Measurements from ENCODE around the gene COL26A1. TPM values are rescaled to one million over a fixed set of nuclear protein-coding genes. Genes with fewer than 3 reads are reported as not detected.

The COL26A1 gene
- polyA plus RNA-seq, 1 donor (not counting 4 experiments of a cell fraction or from before 2014, with no cell fraction given): not detected

DNA sequence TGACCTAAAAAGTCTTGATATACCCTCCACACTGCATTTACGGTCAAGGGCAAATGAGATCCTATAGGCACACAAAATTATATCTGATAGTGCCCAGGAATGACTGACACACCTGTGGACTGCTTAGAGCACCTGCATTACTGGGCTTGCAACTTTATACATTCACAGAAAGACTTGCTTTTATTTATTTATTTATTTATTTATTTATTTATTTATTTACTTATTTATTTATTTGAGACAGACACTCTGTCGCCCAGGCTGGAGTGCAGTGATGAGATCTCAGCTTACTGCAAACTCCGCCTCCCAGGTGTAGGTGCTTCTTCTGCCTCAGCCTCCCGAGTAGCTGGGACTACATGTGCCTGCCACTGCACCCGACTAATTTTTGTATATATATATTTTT lies 34.5 kb upstream of the COL26A1 start:
- dilution Hi-C loops (cut with MboI; ENCODE audit: extremely low pct_ligation_motif_present, low sequenced_read_pairs): no loop called here
- Histone ChIP-seq H3K36me3 (ENCODE audit: control insufficient read depth in 2 of 2, extremely low read depth in 1 of 2, insufficient read depth in 2 of 2, low read length in 2 of 2) (no peaks in the 10 kb centered on the region), H3K9ac (ENCODE audit: control insufficient read depth, extremely low read depth, insufficient read depth, low read length) (no peak overlapping the region), H3K27ac (ENCODE audit: control insufficient read depth, insufficient read depth, low read length) (no peak overlapping the region), H3K79me2 (ENCODE audit: control insufficient read depth, insufficient read depth, low read length) (no peaks in the 10 kb centered on the region), H3K4me2 (ENCODE audit: control insufficient read depth, extremely low read depth, insufficient read depth, low read depth, low read length) (no peak overlapping the region), H2AFZ (ENCODE audit: control insufficient read depth, low read length) (no peak overlapping the region), H3K27me3 (ENCODE audit: control insufficient read depth, extremely low read depth, insufficient read depth, low read length) (no peaks in the 10 kb centered on the region), H3K9me1 (ENCODE audit: control insufficient read depth, extremely low read depth, insufficient read depth, low read length) (no peaks in the 10 kb centered on the region), H3K4me3 (ENCODE audit: control insufficient read depth in 2 of 3, extremely low read depth in 1 of 3, insufficient read depth in 2 of 3, low read depth in 1 of 3, low read length in 3 of 3) (no peak overlapping the region), H3K9me3 (ENCODE audit: control insufficient read depth, low read depth, low read length) (no peaks in the 10 kb centered on the region), H3K4me1 (ENCODE audit: control insufficient read depth, extremely low read depth, insufficient read depth, low read length) (peaks cover 5% of the 10 kb centered on the region), H4K20me1 (ENCODE audit: control insufficient read depth, extremely low read depth, insufficient read depth, low read length) (peaks cover 3% of the 10 kb centered on the region)
- TF ChIP-seq, protein P1, sequence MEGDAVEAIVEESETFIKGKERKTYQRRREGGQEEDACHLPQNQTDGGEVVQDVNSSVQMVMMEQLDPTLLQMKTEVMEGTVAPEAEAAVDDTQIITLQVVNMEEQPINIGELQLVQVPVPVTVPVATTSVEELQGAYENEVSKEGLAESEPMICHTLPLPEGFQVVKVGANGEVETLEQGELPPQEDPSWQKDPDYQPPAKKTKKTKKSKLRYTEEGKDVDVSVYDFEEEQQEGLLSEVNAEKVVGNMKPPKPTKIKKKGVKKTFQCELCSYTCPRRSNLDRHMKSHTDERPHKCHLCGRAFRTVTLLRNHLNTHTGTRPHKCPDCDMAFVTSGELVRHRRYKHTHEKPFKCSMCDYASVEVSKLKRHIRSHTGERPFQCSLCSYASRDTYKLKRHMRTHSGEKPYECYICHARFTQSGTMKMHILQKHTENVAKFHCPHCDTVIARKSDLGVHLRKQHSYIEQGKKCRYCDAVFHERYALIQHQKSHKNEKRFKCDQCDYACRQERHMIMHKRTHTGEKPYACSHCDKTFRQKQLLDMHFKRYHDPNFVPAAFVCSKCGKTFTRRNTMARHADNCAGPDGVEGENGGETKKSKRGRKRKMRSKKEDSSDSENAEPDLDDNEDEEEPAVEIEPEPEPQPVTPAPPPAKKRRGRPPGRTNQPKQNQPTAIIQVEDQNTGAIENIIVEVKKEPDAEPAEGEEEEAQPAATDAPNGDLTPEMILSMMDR (optimal IDR thresholded peaks at IDR 0.05 in 1 of 3, IDR thresholded peaks at IDR 0.05 in 1 of 3, conservative IDR thresholded peaks at IDR 0.05 in 1 of 3; ENCODE audit: extremely low read depth in 1 of 3, insufficient read depth in 2 of 3, low read length in 3 of 3): no peak
- TF ChIP-seq EZH2 (IDR thresholded peaks at IDR 0.05; ENCODE audit: low read length): no peak
- DNase-seq (ENCODE audit: low read depth, low spot score) (no peak), FAIRE-seq (no peak)

DNA sequence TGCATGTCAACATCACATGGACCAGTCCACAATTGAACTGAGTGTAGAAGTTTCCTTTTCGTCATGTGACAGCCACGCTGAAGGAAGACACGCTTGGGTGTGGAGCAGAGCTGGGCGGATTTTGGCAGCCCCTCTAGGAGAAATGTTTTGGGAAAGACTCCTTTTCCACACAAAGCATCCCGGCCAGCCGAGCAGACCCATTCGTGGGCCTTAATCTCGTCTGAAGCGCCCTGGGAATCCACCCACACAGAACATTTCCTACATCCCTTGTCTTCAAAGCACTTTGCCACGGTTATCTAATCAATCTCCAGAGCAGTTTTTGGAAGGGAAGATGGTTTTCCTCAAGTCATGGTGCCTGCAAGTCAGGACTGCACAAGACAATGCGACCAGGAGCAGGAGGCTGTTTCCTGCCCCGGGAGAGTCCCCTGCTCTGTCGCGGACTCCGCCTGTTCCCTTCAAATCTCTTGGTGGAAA lies 32.6 kb upstream of the COL26A1 start:
- no peak overlapping the region for H3K9ac ChIP-seq (ENCODE audit: control insufficient read depth, extremely low read depth, insufficient read depth, low read length)
- H3K4me3 ChIP-seq (ENCODE audit: control insufficient read depth in 2 of 3, extremely low read depth in 1 of 3, insufficient read depth in 2 of 3, low read depth in 1 of 3, low read length in 3 of 3): no peak overlapping the region
- no peaks in the 10 kb centered on the region for H3K27me3 ChIP-seq (ENCODE audit: control insufficient read depth, extremely low read depth, insufficient read depth, low read length)
- TF ChIP-seq, protein P1 (optimal IDR thresholded peaks at IDR 0.05 in 1 of 3, IDR thresholded peaks at IDR 0.05 in 1 of 3, conservative IDR thresholded peaks at IDR 0.05 in 1 of 3; ENCODE audit: extremely low read depth in 1 of 3, insufficient read depth in 2 of 3, low read length in 3 of 3): no peak
- no peak for TF ChIP-seq EZH2 (IDR thresholded peaks at IDR 0.05; ENCODE audit: low read length)
- H3K79me2 ChIP-seq (ENCODE audit: control insufficient read depth, insufficient read depth, low read length): no peaks in the 10 kb centered on the region
- H3K9me1 ChIP-seq (ENCODE audit: control insufficient read depth, extremely low read depth, insufficient read depth, low read length): no peaks in the 10 kb centered on the region
- H2AFZ ChIP-seq (ENCODE audit: control insufficient read depth, low read length): peak overlapping the region; percentile 44
- H3K36me3 ChIP-seq (ENCODE audit: control insufficient read depth in 2 of 2, extremely low read depth in 1 of 2, insufficient read depth in 2 of 2, low read length in 2 of 2): no peaks in the 10 kb centered on the region
- FAIRE-seq (no peak), DNase-seq (ENCODE audit: low read depth, low spot score) (no peak)
- dilution Hi-C loops (cut with MboI; ENCODE audit: extremely low pct_ligation_motif_present, low sequenced_read_pairs): no loop called here
- no peak overlapping the region for H3K27ac ChIP-seq (ENCODE audit: control insufficient read depth, insufficient read depth, low read length)
- peaks cover 3% of the 10 kb centered on the region for H4K20me1 ChIP-seq (ENCODE audit: control insufficient read depth, extremely low read depth, insufficient read depth, low read length)
- H3K9me3 ChIP-seq (ENCODE audit: control insufficient read depth, low read depth, low read length): no peaks in the 10 kb centered on the region
- H3K4me2 ChIP-seq (ENCODE audit: control insufficient read depth, extremely low read depth, insufficient read depth, low read depth, low read length): peak overlapping the region; percentile 27
- H3K4me1 ChIP-seq (ENCODE audit: control insufficient read depth, extremely low read depth, insufficient read depth, low read length): peaks cover 7% of the 10 kb centered on the region

Measured in keratinocyte (primary cell).